PC-3 (cell line): Measurements from ENCODE around the gene KCNJ6. TPM values are rescaled to one million over a fixed set of nuclear protein-coding genes. Genes with fewer than 3 reads are reported as not detected.

Experiments
- ATAC-seq: fragments of 200-7000 bp; cut with Tn5 transposase; 2 replicates; pipeline ENCODE4 v1.9.1; 2020; ENCODE audit warnings: mild to moderate bottlenecking, moderate library complexity
- BruUV-seq: library from RNA; stranded (reverse); fragments of 400-500 nt; replicated peaks from 2 replicates; lab custom pipeline; 2021; lab: Mats Ljungman, UMichigan
- CTCF ChIA-PET: fragments of 300-600 bp; sonication (Branson Sonifier 250); formaldehyde crosslinking; loops from one replicate; lab custom pipeline; 2022; ENCODE audit warnings: antibody characterized with exemption; lab: Charles Lee
- POLR2A ChIA-PET: fragments of 300-600 bp; sonication (Branson Sonifier 250); formaldehyde crosslinking; loops from one replicate; lab custom pipeline; 2022; ENCODE audit warnings: antibody characterized with exemption; ENCODE audit not compliant: unreplicated experiment; lab: Charles Lee
- DNase-seq: peaks from one replicate; pipeline ENCODE4 v3.0.0-alpha.2; 2015
- H2AFZ ChIP-seq: fragments of 300-600 bp; sonication (generic); 2 replicates; pipeline ENCODE4 v1.6.0; 2016; ENCODE audit warnings: antibody characterized with exemption, low read length
- H3F3A ChIP-seq: fragments of 300-600 bp; sonication (generic); one replicate; pipeline ENCODE4 v1.6.0; 2017; ENCODE audit warnings: antibody characterized with exemption, low read length, control low read depth, mild to moderate bottlenecking; ENCODE audit not compliant: unreplicated experiment
- H3K27ac ChIP-seq: fragments of 300-600 bp; sonication (generic); 2 replicates; pipeline ENCODE4 v1.5.1; 2016; ENCODE audit warnings: mild to moderate bottlenecking, low read length
- H3K27me3 ChIP-seq: fragments of 300-600 bp; sonication (generic); 2 replicates; pipeline ENCODE4 v1.6.1; 2016; ENCODE audit warnings: low read length, mixed read lengths
- H3K36me3 ChIP-seq: fragments of 300-600 bp; sonication (generic); 2 replicates; pipeline ENCODE4 v1.6.1; 2016; ENCODE audit warnings: low read depth, mixed run types, low read length, mixed read lengths
- H3K4me1 ChIP-seq: fragments of 300-600 bp; sonication (generic); 2 replicates; pipeline ENCODE4 v1.5.1; 2016; ENCODE audit warnings: low read length; ENCODE audit not compliant: insufficient read depth
- H3K4me2 ChIP-seq: fragments of 300-600 bp; sonication (generic); 2 replicates; pipeline ENCODE4 v1.6.0; 2016; ENCODE audit warnings: low read length
- H3K4me3 ChIP-seq: fragments of 300-600 bp; sonication (generic); 2 replicates; pipeline ENCODE4 v1.5.1; 2016; ENCODE audit warnings: mild to moderate bottlenecking, low read length, mixed read lengths
- H3K79me2 ChIP-seq: fragments of 300-600 bp; sonication (generic); 2 replicates; pipeline ENCODE4 v1.6.1; 2017; ENCODE audit warnings: low read length, mixed read lengths
- H3K9ac ChIP-seq: fragments of 300-600 bp; sonication (generic); 2 replicates; pipeline ENCODE4 v1.6.0; 2016; ENCODE audit warnings: mild to moderate bottlenecking, low read length
- H3K9me2 ChIP-seq: fragments of 300-600 bp; sonication (generic); replicated peaks from 2 replicates; pipeline ENCODE4 v1.6.1; 2016; ENCODE audit warnings: mixed run types, low read length, mixed read lengths
- H3K9me3 ChIP-seq: fragments of 300-600 bp; sonication (generic); 2 replicates; pipeline ENCODE4 v1.6.1; 2016; ENCODE audit warnings: low read length, mixed read lengths
- H4K20me1 ChIP-seq: fragments of 300-600 bp; sonication (generic); 2 replicates; pipeline ENCODE4 v1.6.1; 2016; ENCODE audit warnings: low read length, mixed read lengths
- CTCF ChIP-seq: fragments of 300-600 bp; sonication (generic); conservative IDR thresholded peaks from 2 replicates; pipeline ENCODE4 v1.5.1; 2017; ENCODE audit warnings: antibody characterized with exemption, low read depth, mild to moderate bottlenecking, low read length
- EZH2 ChIP-seq: fragments of 300-600 bp; sonication (generic); IDR thresholded peaks from one replicate; pipeline ENCODE4 v1.6.1; 2017; ENCODE audit warnings: antibody characterized with exemption, mild to moderate bottlenecking, low read length; ENCODE audit not compliant: unreplicated experiment
- EZH2phosphoT487 ChIP-seq: fragments of 300-600 bp; sonication (generic); IDR thresholded peaks from 2 replicates; pipeline ENCODE4 v1.6.1; 2018; ENCODE audit warnings: mild to moderate bottlenecking, antibody characterized with exemption, low read length, borderline replicate concordance
- intact Hi-C: fragments of 100-400 bp; cut with micrococcal nuclease; formaldehyde crosslinking; loops from 2 replicates; pipeline ENCODE4 v1.9.0; 2023
- total RNA-seq: library from RNA; depleted of rRNA; stranded (reverse); fragments of >200 nt; gene quantifications from 2 replicates; pipeline ENCODE4 v1.2.3, GENCODE V29; 2014

The KCNJ6 gene
- total RNA-seq, 1 experiment from 2014 or later: not detected

GRCh38 chr21:37615962-37616361 lies 300.3 kb downstream of the KCNJ6 start:
- peaks cover 45% of the 10 kb centered on the region; the same call in 1 of the 2 replicates for H3K27me3 ChIP-seq
- H3K9me3 ChIP-seq: no peaks in the 10 kb centered on the region
- H3K36me3 ChIP-seq: no peaks in the 10 kb centered on the region
- ChIA-PET CTCF (no interaction called here), POLR2A (no interaction called here)
- H3K4me1 ChIP-seq: no peaks in the 10 kb centered on the region
- H3K4me3 ChIP-seq: no peak overlapping the region
- BruUV-seq: no TSS peak
- ATAC-seq (no peak), DNase-seq (no peak)
- H3K4me2 ChIP-seq: no peak overlapping the region
- H3F3A ChIP-seq: no peaks in the 10 kb centered on the region
- H2AFZ ChIP-seq: no peak overlapping the region
- H3K79me2 ChIP-seq: no peaks in the 10 kb centered on the region
- no peak overlapping the region for H3K9ac ChIP-seq
- no peaks in the 10 kb centered on the region for H3K9me2 ChIP-seq
- no peak overlapping the region for H3K27ac ChIP-seq
- TF ChIP-seq EZH2phosphoT487 (no peak), CTCF (no peak), EZH2 (no peak)
- no peaks in the 10 kb centered on the region for H4K20me1 ChIP-seq
- intact Hi-C loops: no loop called here

- Histone ChIP-seq H2AFZ (no peak overlapping the region), H3K9me2 (no peaks in the 10 kb centered on the region), H3K4me3 (no peak overlapping the region), H3K36me3 (no peaks in the 10 kb centered on the region), H3F3A (no peaks in the 10 kb centered on the region), H3K79me2 (no peaks in the 10 kb centered on the region), H3K27me3 (peaks cover 45% of the 10 kb centered on the region; the same call in 1 of the 2 replicates), H3K9me3 (no peaks in the 10 kb centered on the region), H3K27ac (no peak overlapping the region), H3K9ac (no peak overlapping the region), H3K4me2 (no peak overlapping the region), H3K4me1 (no peaks in the 10 kb centered on the region), H4K20me1 (no peaks in the 10 kb centered on the region)
- ATAC-seq (no peak), DNase-seq (no peak)
- no peak for TF ChIP-seq EZH2phosphoT487
- no peak for TF ChIP-seq CTCF
- no peak for TF ChIP-seq EZH2
- ChIA-PET CTCF (no interaction called here), POLR2A (no interaction called here)
- no TSS peak for BruUV-seq
- intact Hi-C loops: no loop called here
These were observed 301.8 kb downstream of the KCNJ6 start for GRCh38 chr21:37614351-37614875.

GRCh38 chr21:37607081-37607480 lies 309.2 kb downstream of the KCNJ6 start:
- Histone ChIP-seq H3K9me2 (no peaks in the 10 kb centered on the region), H3K79me2 (no peaks in the 10 kb centered on the region), H3K4me2 (no peak overlapping the region), H3K4me1 (no peaks in the 10 kb centered on the region), H3K36me3 (no peaks in the 10 kb centered on the region), H3K27me3 (peaks cover 30% of the 10 kb centered on the region), H3K9me3 (no peaks in the 10 kb centered on the region), H3K9ac (no peak overlapping the region), H4K20me1 (no peaks in the 10 kb centered on the region), H3K27ac (no peak overlapping the region), H3F3A (no peaks in the 10 kb centered on the region), H2AFZ (no peak overlapping the region), H3K4me3 (no peak overlapping the region)
- TF ChIP-seq CTCF (no peak), EZH2 (no peak), EZH2phosphoT487 (no peak)
- no TSS peak for BruUV-seq
- POLR2A ChIA-PET: no interaction called here
- CTCF ChIA-PET: no interaction called here
- intact Hi-C loops: no loop called here
- DNase-seq (no peak), ATAC-seq (no peak)
